Spleen (tissue), 11 donors: Measurements from ENCODE around the gene SENP3. TPM values are rescaled to one million over a fixed set of nuclear protein-coding genes. Genes with fewer than 3 reads are reported as not detected.

Experiments
- DNase-seq: peaks from one replicate; pipeline ENCODE4 v3.0.0-alpha.2; 2020
- H3K27ac ChIP-seq, 8 donors: fragments of 200-600 bp; sonication (generic) in 7 of 8; 1 replicate in 4 of 8; 2 replicates in 4 of 8; pipeline versions ENCODE4 v1.5.0 to v1.8.0; 2016 to 2021; ENCODE audit warnings: inconsistent platforms in 4 of 8, mild to moderate bottlenecking in 4 of 8, moderate library complexity in 1 of 8
- H3K27me3 ChIP-seq, 7 donors: fragments of 200-600 bp; sonication (generic) in 6 of 7; replicated peaks in 1 of 7; 1 replicate in 4 of 7; 2 replicates in 3 of 7; pipeline versions ENCODE4 v1.5.0 to v1.8.0; 2016 to 2021; ENCODE audit warnings: inconsistent platforms in 3 of 7, mild to moderate bottlenecking in 1 of 7
- H3K36me3 ChIP-seq, 6 donors: fragments of 200-600 bp; sonication (generic) in 5 of 6; 1 replicate in 4 of 6; 2 replicates in 2 of 6; pipeline versions ENCODE4 v1.5.0 to v1.8.0; 2016 to 2021; ENCODE audit warnings: inconsistent platforms in 2 of 6
- H3K4me1 ChIP-seq, 6 donors: fragments of 200-600 bp; sonication (generic) in 5 of 6; 1 replicate in 3 of 6; 2 replicates in 3 of 6; pipeline versions ENCODE4 v1.5.0 to v1.8.0; 2016 to 2021; ENCODE audit warnings: inconsistent platforms in 3 of 6
- H3K4me3 ChIP-seq, 8 donors: fragments of 200-600 bp; sonication (generic) in 7 of 8; 1 replicate in 4 of 8; 2 replicates in 4 of 8; pipeline versions ENCODE4 v1.5.0 to v1.8.0; 2016 to 2021; ENCODE audit warnings: inconsistent platforms in 4 of 8, mild to moderate bottlenecking in 4 of 8, moderate library complexity in 2 of 8
- H3K9me3 ChIP-seq, 8 donors: fragments of 200-600 bp; sonication (generic) in 7 of 8; 1 replicate in 4 of 8; 2 replicates in 4 of 8; pipeline versions ENCODE4 v1.5.0 to v1.8.0; 2016 to 2021; ENCODE audit warnings: inconsistent platforms in 4 of 8
- CTCF ChIP-seq, 11 experiments: fragments of 200-600 bp in 7 of 11; fragments of 450-650 bp in 4 of 11; sonication (generic) in 4 of 11; IDR thresholded peaks in 8 of 11; conservative IDR thresholded peaks in 3 of 11; 1 replicate in 7 of 11; 2 replicates in 4 of 11; pipeline versions ENCODE4 v1.4.0 to v1.8.0; 2016 to 2021; ENCODE audit warnings: antibody characterized with exemption in 11 of 11, inconsistent platforms in 4 of 11, mild to moderate bottlenecking in 1 of 11
- POLR2A ChIP-seq, 3 donors: fragments of 450-650 bp; IDR thresholded peaks; one replicate each; pipeline ENCODE4 v1.5.1; 2017; ENCODE audit warnings: antibody characterized with exemption in 3 of 3, mild to moderate bottlenecking in 1 of 3
- POLR2AphosphoS5 ChIP-seq, 3 donors: sonication (generic); formaldehyde crosslinking; IDR thresholded peaks; one replicate each; pipeline ENCODE4 v1.5.1; 2017; ENCODE audit warnings: antibody characterized with exemption in 3 of 3
- WGBS, 5 donors: extraction: QIAGEN DNeasy Blood & Tissue Kit in 3 of 5; methylation state at CpG; one replicate each; pipeline versions ENCODE4 v1.1.5 to v1.1.7; 2013 to 2018; 5-methylcytosine and 5-hydroxymethylcytosine counted together
- intact Hi-C: fragments of 100-400 bp; cut with DNase I; formaldehyde crosslinking; loops from one replicate; pipeline ENCODE4 v1.15.0; 2023; ENCODE audit warnings: low total_unique reads
- polyA plus RNA-seq, 3 donors: library from polyadenylated mRNA; stranded (reverse); fragments of 200-250 nt; gene quantifications; one replicate each; pipeline ENCODE4 v1.2.1, GENCODE V29; 2013
- total RNA-seq, 7 donors: library from RNA; depleted of rRNA in 3 of 7; stranded (reverse); fragments of >200 nt in 3 of 7; fragmentation: NEBNext Ultra II Directional in 4 of 7; extraction: Animal tissue kit (Norgen Biotek cat#: 25700) in 4 of 7; gene quantifications; one replicate each; pipeline versions ENCODE4 v1.1.0 to v1.2.1, GENCODE V29; 2016 to 2021
- donor health status: healthy with polysubstance abuse.
- donor health status: DM: no; HTN: no; CAD: no; lungs with moderate emphysema.
- donor health status: DM: no; HTN: no; CAD: no.
- donor health status: Bipolar disorder and iron deficiency.
- donor health status: healthy.
- donor health status: DM: no; HTN: no; CAD: no.
- donor health status: DM: yes; HTN: yes; CAD: no.

The SENP3 gene
- total and polyA plus RNA-seq, 10 donors: 36.3 to 71.7 (median 43.1) TPM

- 79 to 94% (median 90%) methylated on average over 5 to 6 of the region's 6 CpGs for WGBS, 5 donors
- intact Hi-C loops: no loop called here
- Histone ChIP-seq H3K4me3 (no peak overlapping the region), H3K27ac (no peak overlapping the region), H3K27me3 (no peaks in the 10 kb centered on the region), H3K36me3 (no peaks in the 10 kb centered on the region), H3K9me3 (peaks cover 0 to 39% (median 20%) of the 10 kb centered on the region in 8 donors), H3K4me1 (no peaks in the 10 kb centered on the region)
- no peak for DNase-seq
- TF ChIP-seq POLR2A (IDR thresholded peaks at IDR 0.05) (no peak), POLR2AphosphoS5 (IDR thresholded peaks at IDR 0.05) (no peak), CTCF (IDR thresholded peaks at IDR 0.05 in 8 of 11, conservative IDR thresholded peaks at IDR 0.05 in 3 of 11) (no peak)
These were observed 31.5 kb upstream of the SENP3 start for GRCh38 chr17:7530023-7530900.

GRCh38 chr17:7538050-7538449, 23.7 kb upstream of the SENP3 start:
- H3K9me3 ChIP-seq: peaks cover 0 to 16% (median 8%) of the 10 kb centered on the region in 8 donors
- 53 to 89% (median 77%) methylated on average over 3 of the region's 3 CpGs for WGBS, 5 donors
- no peaks in the 10 kb centered on the region for H3K4me1 ChIP-seq
- no peaks in the 10 kb centered on the region for H3K27me3 ChIP-seq
- H3K27ac ChIP-seq: no peak overlapping the region
- no peak overlapping the region for H3K4me3 ChIP-seq
- DNase-seq: no peak
- intact Hi-C loops: no loop called here
- TF ChIP-seq CTCF (IDR thresholded peaks at IDR 0.05 in 8 of 11, conservative IDR thresholded peaks at IDR 0.05 in 3 of 11) (no peak), POLR2AphosphoS5 (IDR thresholded peaks at IDR 0.05) (no peak), POLR2A (IDR thresholded peaks at IDR 0.05) (no peak)
- H3K36me3 ChIP-seq: no peaks in the 10 kb centered on the region

- H3K4me3 ChIP-seq: no peak overlapping the region
- no peaks in the 10 kb centered on the region for H3K36me3 ChIP-seq
- DNase-seq: no peak
- no peak overlapping the region for H3K27ac ChIP-seq
- peaks cover 0 to under 1% (median 0%) of the 10 kb centered on the region in 6 donors for H3K4me1 ChIP-seq
- intact Hi-C loops: no loop called here
- no peaks in the 10 kb centered on the region for H3K27me3 ChIP-seq
- WGBS, 5 donors: 75 to 86% (median 82%) methylated on average over 10 to 11 of the region's 11 CpGs
- peaks cover 0 to 16% (median 8%) of the 10 kb centered on the region in 8 donors for H3K9me3 ChIP-seq
- TF ChIP-seq CTCF (IDR thresholded peaks at IDR 0.05 in 8 of 11, conservative IDR thresholded peaks at IDR 0.05 in 3 of 11) (no peak), POLR2AphosphoS5 (IDR thresholded peaks at IDR 0.05) (no peak), POLR2A (IDR thresholded peaks at IDR 0.05) (no peak)
These were observed 22.7 kb upstream of the SENP3 start for GRCh38 chr17:7538891-7539545.

GRCh38 chr17:7541074-7541621, 20.6 kb upstream of the SENP3 start:
- 89 to 97% (median 93%) methylated on average over 8 to 9 of the region's 9 CpGs for WGBS, 5 donors

More at GRCh38 chr17:7541074-7541621, 20.6 kb upstream of the SENP3 start:
- Histone ChIP-seq H3K9me3 (peaks cover 0 to 16% (median 8%) of the 10 kb centered on the region in 8 donors), H3K4me1 (peaks cover 0 to 6% (median 0%) of the 10 kb centered on the region in 6 donors), H3K27me3 (no peaks in the 10 kb centered on the region), H3K36me3 (no peaks in the 10 kb centered on the region), H3K27ac (no peak overlapping the region), H3K4me3 (no peak overlapping the region)
- no peak for DNase-seq
- intact Hi-C loops: no loop called here
- TF ChIP-seq CTCF (IDR thresholded peaks at IDR 0.05 in 8 of 11, conservative IDR thresholded peaks at IDR 0.05 in 3 of 11) (no peak), POLR2AphosphoS5 (IDR thresholded peaks at IDR 0.05) (no peak), POLR2A (IDR thresholded peaks at IDR 0.05) (no peak)
